HepG2 (cell line): Measurements from ENCODE around the gene SYT13. TPM values are rescaled to one million over a fixed set of nuclear protein-coding genes. Genes with fewer than 3 reads are reported as not detected.

Experiments used
- ATF2 ChIP-seq: sonication (generic); formaldehyde crosslinking; IDR thresholded peaks from 2 replicates; pipeline ENCODE4 v1.4.0; 2020; ENCODE audit warnings: missing genetic modification reagents
- GMEB1 ChIP-seq: sonication (generic); formaldehyde crosslinking; IDR thresholded peaks from 2 replicates; pipeline ENCODE4 v1.5.1; 2020; ENCODE audit warnings: missing genetic modification reagents, mild to moderate bottlenecking, borderline replicate concordance
- HINFP ChIP-seq: sonication (generic); formaldehyde crosslinking; IDR thresholded peaks from 2 replicates; pipeline ENCODE4 v1.4.0; 2020; ENCODE audit warnings: low read depth, mild to moderate bottlenecking, missing genetic modification reagents
- IKZF1 ChIP-seq: fragments of 450-650 bp; IDR thresholded peaks from 2 replicates; pipeline ENCODE4 v1.7.1; 2016
- KDM5B ChIP-seq: sonication (generic); formaldehyde crosslinking; IDR thresholded peaks from 2 replicates; pipeline ENCODE4 v1.4.0; 2020; ENCODE audit warnings: missing genetic modification reagents, mild to moderate bottlenecking, borderline replicate concordance
- KDM6A ChIP-seq: IDR thresholded peaks from 2 replicates; pipeline ENCODE4 v1.6.1; 2016; ENCODE audit warnings: low read depth
- KLF6 ChIP-seq: IDR thresholded peaks from 2 replicates; pipeline ENCODE4 v1.8.0; 2016; ENCODE audit warnings: missing biosample characterization, missing genetic modification reagents
- MAZ ChIP-seq, 2 experiments: sonication (generic) in 1 of 2; formaldehyde crosslinking in 1 of 2; IDR thresholded peaks; 2 replicates each; pipeline versions ENCODE4 v1.5.0 to v1.6.1; 2012 to 2020; ENCODE audit warnings: low read depth in 2 of 2, mild to moderate bottlenecking in 2 of 2, borderline replicate concordance in 1 of 2, improper control_type of control experiment in 1 of 2, low read length in 1 of 2, missing genetic modification reagents in 1 of 2, moderate library complexity in 1 of 2
- RBM39 ChIP-seq: fragments of 200-400 bp; formaldehyde crosslinking; IDR thresholded peaks from one replicate; pipeline ENCODE4 v1.6.1; 2018; ENCODE audit warnings: antibody characterized with exemption, mild to moderate bottlenecking, low read depth, low read length; ENCODE audit not compliant: poor library complexity, severe bottlenecking
- RFX3 ChIP-seq: IDR thresholded peaks from 2 replicates; pipeline ENCODE4 v1.6.1; 2016; ENCODE audit warnings: missing biosample characterization, missing genetic modification reagents
- ZNF543 ChIP-seq: sonication (generic); formaldehyde crosslinking; IDR thresholded peaks from 2 replicates; pipeline ENCODE4 v1.4.0; 2020; ENCODE audit warnings: mild to moderate bottlenecking, missing genetic modification reagents
- ZNF556 ChIP-seq: sonication (generic); formaldehyde crosslinking; IDR thresholded peaks from 2 replicates; pipeline ENCODE4 v1.4.0; 2020; ENCODE audit warnings: mild to moderate bottlenecking, missing genetic modification reagents, borderline replicate concordance
- ZNF615 ChIP-seq: sonication (generic); formaldehyde crosslinking; IDR thresholded peaks from 2 replicates; pipeline ENCODE4 v1.5.0; 2020; ENCODE audit warnings: mild to moderate bottlenecking, missing genetic modification reagents, borderline replicate concordance
- polyA plus RNA-seq, 8 experiments: library from polyadenylated mRNA; depleted of rRNA in 3 of 8; stranded (reverse) in 7 of 8; unstranded in 1 of 8; fragments of >200 nt; fragmentation: Illumina TruSeq in 4 of 8; extraction: Trizol in 4 of 8; gene quantifications; 2 replicates each; pipeline versions ENCODE4 v1.2.1 to v1.2.3, GENCODE V29; 2011 to 2016; ENCODE audit warnings: low read depth in 4 of 8, missing spikeins in 1 of 8, mixed read lengths in 1 of 8; ENCODE audit not compliant: insufficient read depth in 1 of 8
- total RNA-seq, 5 experiments: library from RNA; depleted of rRNA; stranded (reverse); fragments of >200 nt; fragmentation: Illumina TruSeq; extraction: Trizol; gene quantifications; 2 replicates each; pipeline ENCODE4 v1.2.3, GENCODE V29; 2016; ENCODE audit warnings: low read depth in 1 of 5
- TF ChIP-seq, protein P1 (sequence below): sonication (generic); formaldehyde crosslinking; conservative IDR thresholded peaks from 2 replicates; pipeline ENCODE4 v1.4.0; 2020; ENCODE audit warnings: missing genetic modification reagents

The SYT13 gene
- total and polyA plus RNA-seq, 2 of the 13 experiments (the other 11 are each of a cell fraction or from before 2014, with no cell fraction given): 0.02 to 0.13 TPM

- TF ChIP-seq GMEB1 (no peak), HINFP (CRISPR knock-in tag) (no peak), MAZ (IDR thresholded peaks at IDR 0.05; ENCODE audit: borderline replicate concordance, low read depth, low read length) (no peak), MAZ (CRISPR knock-in tag; IDR thresholded peaks at IDR 0.05; ENCODE audit: low read depth) (no peak), ZNF556 (CRISPR knock-in tag) (no peak), KLF6 (no peak), KDM5B (CRISPR knock-in tag) (no peak), ZNF543 (CRISPR knock-in tag) (no peak), RBM39 (no peak), IKZF1 (no peak), ATF2 (no peak), ZNF615 (no peak), KDM6A (CRISPR knock-in tag) (no peak), RFX3 (CRISPR knock-in tag) (no peak)
- TF ChIP-seq, protein P1, sequence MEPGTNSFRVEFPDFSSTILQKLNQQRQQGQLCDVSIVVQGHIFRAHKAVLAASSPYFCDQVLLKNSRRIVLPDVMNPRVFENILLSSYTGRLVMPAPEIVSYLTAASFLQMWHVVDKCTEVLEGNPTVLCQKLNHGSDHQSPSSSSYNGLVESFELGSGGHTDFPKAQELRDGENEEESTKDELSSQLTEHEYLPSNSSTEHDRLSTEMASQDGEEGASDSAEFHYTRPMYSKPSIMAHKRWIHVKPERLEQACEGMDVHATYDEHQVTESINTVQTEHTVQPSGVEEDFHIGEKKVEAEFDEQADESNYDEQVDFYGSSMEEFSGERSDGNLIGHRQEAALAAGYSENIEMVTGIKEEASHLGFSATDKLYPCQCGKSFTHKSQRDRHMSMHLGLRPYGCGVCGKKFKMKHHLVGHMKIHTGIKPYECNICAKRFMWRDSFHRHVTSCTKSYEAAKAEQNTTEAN (CRISPR knock-in tag): no peak
These were observed 78.0 kb downstream of the SYT13 start (continued) for GRCh38 chr11:45208135-45208534.
